DMS53 treated with DMSO at 0.1 percent for 48 hours (cell line): Measurements from ENCODE around the gene RIPK3.
"Not testable (repeated sequence)": the region's sequence is repeated elsewhere in the genome, so short reads cannot be mapped to it uniquely, and the experiment has no call there.

Experiments used
- DNase-seq: peaks from one replicate; lab custom pipeline; 2025; ENCODE audit not compliant: unreplicated experiment; lab: John Stamatoyannopoulos, UW

The RIPK3 gene

DNA sequence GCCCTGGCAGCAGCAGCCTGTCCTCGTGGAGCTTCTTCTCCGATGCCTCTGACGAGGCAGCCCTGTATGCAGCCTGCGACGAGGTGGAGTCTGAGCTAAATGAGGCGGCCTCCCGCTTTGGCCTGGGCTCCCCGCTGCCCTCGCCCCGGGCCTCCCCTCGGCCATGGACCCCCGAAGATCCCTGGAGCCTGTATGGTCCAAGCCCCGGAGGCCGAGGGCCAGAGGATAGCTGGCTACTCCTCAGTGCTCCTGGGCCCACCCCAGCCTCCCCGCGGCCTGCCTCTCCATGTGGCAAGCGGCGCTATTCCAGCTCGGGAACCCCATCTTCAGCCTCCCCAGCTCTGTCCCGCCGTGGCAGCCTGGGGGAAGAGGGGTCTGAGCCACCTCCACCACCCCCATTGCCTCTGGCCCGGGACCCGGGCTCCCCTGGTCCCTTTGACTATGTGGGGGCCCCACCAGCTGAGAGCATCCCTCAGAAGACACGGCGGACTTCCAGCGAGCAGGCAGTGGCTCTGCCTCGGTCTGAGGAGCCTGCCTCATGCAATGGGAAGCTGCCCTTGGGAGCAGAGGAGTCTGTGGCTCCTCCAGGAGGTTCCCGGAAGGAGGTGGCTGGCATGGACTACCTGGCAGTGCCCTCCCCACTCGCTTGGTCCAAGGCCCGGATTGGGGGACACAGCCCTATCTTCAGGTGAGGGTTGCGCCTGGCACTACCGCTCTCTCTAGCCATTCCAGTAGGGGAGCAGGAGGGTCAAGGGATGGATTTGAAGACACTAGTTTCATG, 30.3 kb upstream of the RIPK3 start:
- no peak for DNase-seq

DNA sequence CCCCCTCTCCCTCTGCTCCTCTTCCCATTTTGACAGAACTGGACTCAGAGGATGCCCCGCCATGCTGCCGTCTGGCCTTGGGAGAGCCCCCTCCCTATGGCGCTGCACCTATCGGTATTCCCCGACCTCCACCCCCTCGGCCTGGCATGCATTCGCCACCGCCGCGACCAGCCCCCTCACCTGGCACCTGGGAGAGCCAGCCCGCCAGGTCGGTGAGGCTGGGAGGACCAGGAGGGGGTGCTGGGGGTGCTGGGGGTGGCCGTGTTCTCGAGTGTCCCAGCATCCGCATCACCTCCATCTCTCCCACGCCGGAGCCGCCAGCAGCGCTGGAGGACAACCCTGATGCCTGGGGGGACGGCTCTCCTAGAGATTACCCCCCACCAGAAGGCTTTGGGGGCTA, 29.7 kb upstream of the RIPK3 start:
- no peak for DNase-seq

DNA sequence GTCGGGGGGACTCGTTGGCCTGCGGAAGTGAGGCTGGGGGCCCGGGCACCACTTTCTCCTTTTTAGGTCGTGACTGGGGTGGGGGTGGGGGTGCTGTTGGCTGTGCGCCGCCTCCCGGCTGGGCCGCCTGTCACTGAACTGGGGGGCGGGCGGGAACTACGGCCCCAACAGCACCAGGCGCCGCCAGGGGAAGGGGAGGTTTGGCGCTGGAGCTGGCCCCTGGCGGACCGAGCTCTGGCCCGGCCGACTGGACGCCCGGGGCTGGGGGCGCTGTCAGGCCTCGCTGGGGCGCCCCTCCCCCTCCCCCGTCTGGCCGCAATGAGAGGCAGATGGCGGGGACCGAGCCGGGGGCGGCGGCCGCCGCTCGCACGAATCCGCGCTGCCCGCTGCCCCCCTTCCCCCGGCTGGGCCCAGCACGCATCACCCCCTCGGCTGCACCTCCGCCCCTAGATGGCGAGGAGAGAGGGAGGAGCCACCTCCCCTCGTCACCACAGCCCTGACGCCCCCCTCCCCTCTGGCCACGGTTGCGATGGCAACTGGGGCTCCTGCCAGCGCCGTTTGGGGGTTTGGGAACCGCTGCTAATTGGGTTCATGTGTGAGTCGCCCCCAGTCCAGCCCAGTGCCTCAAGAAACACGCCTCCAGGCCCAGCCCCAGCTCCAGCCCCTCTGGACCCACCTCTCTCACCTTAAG, 28.9 kb upstream of the RIPK3 start:
- DNase-seq, result no peak

DNA sequence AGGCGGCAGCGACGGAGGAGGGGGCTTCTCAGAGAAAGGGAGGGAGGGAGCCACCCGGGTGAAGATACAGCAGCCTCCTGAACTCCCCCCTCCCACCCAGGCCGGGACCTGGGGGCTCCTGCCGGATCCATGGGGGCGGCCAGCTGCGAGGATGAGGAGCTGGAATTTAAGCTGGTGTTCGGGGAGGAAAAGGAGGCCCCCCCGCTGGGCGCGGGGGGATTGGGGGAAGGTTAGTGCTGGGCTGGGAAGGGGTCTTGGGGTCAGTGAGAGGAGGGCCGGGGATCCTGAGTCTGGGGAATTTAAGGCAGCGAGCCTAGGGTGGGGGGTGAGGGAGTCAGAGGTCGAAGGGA, 28.4 kb upstream of the RIPK3 start:
- no peak for DNase-seq

DNA sequence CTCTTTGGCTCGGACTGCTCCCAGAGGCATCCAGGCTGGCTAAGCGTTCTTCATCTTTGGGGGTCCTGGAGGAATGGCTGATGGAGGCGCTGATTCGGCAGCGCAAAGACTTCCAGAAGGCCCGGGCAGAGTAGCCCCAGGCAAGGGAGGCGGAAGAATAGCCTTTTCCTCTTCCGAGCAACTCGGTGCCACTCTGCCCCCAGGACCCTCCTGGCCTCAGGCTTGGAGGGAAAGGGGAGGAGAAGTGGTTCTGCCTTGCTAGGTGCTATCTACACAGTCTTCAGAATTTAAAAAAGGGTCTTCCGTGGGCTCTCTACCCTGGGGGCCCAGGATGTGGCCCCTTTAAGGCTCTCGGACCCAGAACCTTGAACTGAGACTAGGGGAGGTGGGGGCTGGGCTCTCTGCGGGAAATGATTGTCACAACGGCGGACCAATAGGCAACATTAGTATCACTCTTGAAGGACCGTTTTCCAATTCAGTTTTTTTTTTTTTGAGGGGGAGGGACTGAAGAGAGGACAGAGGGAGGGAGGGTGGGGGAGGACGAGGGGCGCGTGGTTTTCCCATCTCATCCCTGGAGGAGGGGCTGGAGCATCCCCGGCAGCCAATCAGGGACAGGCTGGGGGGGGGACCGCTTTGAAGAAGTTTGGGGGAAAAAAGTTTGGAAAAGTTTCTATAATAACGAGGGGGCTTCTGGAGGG, 27.9 kb upstream of the RIPK3 start, which contains the start of gene NFATC4:
NFATC4 (plus strand) TSS at position 671 of the 698 bp plus-strand sequence. CDS start 157 bp downstream, outside the sequence.
- peak; percentile 78 for DNase-seq

DNA sequence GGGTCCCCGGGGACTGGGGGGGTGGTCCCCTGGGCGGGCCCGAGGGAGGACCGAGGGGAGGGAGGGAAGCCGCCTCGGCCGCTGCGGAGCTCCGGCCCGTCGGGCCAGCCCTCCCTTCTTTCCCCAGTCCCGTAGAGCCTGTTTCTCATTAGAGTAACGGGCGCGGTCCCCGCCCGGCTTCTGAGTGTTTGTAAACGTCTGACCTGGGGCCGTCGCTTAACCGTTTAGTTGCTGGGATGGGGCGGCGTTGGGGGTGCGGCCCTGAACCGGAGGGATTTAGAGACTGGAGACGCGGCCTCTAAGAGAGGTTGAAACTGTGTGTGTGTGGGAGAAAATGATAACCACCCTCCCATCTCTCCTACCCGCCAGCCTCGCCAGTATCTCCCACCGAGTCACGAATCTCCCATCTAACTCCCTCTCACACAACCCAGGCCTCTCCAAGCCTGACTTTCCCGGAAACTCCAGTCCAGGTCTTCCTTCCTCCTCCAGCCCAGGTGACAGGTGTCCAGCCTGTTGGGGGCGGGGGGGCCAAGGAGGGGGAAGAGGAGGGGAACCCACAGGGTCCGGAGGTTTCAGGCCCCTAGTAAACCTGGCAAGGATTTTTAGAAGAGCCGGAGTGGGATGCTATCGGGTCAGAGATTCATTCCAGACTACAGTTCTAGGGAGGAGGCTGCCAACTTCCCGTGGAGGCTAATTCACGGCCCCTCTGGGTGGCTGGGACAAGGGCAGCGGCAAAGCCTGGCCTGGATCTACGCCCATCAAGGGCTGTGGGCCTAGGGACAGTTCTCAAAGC, 27.1 kb upstream of the RIPK3 start:
- DNase-seq, result peak; percentile 97

DNA sequence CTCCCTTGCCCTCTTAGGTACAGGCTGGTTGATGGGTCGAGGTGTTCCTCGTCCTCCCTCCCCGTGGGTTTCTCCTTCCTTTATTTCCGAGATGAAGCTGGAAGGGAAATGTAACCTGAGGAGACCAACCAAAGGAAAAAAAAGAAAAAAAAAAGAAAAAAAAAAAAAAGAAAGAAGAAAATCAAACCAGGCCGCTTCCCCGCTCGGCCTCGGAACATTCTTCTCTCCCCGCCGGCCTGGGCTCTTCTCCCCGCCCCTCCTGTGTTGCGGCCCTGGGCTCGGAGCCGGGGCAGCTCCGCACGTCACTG, 26.6 kb upstream of the RIPK3 start:
- no peak for DNase-seq

DNA sequence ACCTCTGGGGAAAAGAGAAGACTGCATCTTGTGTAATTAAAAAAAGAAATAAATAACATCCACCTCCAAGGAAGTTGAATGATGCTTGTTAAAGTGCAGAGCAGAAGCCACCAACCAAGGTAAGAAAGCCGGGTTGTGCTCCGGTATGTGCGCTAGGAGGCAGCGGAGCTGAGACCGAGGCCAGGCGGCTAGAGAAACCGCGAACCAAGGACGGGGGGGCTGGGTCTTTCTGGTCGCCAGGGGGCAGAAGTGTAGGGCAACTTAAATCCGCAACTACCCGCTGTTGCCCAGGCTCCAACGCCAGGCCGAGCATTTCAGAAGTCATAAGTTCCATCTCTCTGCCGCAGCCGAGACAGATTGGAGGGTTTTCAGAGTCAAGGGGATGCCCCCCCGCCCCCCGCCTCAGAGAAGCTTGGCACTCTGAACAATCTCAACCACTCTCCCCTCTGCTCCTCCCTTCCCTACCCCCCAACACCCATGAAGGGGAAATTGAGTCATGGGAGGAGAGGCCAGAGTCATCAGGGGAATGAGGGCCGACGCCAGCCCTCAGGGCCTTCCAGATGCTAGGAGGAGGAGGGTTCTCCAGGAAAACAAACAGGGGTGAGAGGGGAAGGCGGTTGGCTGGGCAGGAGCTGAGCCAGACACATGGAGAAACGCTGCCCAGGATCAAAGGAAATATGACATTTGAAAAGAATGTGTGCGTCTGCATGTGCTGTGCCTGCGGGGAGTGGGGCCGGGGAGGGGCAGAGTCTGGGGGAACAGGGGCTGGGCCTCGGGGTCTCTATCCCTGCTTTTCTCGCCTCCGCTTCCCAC, 26.0 kb upstream of the RIPK3 start:
- peak; percentile 73 for DNase-seq

DNA sequence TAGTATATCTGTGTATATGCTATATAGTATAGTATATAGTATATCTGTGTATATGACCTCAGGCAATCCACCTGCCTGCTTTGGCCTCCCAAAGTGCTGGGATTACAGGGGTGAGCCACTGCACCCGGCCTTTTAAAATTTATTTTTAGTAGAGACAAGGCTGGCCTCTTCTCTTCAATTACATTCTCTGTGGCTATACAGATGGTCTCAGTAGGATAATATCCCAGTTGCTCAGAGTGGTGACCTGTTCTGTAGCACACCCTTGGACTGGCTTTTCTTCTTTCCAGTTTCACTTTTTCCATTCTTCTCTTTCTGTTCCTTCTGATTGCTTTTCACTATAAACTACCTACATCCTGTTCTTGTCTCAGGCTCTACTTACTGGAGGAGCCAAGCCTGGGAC, 25.1 kb upstream of the RIPK3 start:
- DNase-seq, result no peak

DNA sequence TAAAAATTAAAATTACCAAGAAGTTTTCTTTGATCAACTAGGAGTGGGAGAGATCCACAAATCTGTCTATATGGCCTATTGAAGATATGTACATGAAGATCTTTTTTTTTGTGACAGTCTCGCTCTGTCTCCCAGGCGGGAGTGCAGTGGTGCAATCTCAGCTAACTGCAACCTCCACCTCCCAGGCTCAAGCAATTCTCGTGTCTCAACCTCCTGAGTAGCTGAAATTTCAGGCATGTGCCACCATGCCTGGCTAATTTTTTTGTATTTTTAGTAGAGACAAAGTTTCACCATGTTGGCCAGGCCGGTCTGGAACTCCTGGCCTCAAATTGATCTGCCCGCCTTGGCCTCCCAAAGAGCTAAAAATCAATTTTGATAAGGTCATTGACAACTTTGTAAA, 23.6 kb upstream of the RIPK3 start:
- no peak for DNase-seq

DNA sequence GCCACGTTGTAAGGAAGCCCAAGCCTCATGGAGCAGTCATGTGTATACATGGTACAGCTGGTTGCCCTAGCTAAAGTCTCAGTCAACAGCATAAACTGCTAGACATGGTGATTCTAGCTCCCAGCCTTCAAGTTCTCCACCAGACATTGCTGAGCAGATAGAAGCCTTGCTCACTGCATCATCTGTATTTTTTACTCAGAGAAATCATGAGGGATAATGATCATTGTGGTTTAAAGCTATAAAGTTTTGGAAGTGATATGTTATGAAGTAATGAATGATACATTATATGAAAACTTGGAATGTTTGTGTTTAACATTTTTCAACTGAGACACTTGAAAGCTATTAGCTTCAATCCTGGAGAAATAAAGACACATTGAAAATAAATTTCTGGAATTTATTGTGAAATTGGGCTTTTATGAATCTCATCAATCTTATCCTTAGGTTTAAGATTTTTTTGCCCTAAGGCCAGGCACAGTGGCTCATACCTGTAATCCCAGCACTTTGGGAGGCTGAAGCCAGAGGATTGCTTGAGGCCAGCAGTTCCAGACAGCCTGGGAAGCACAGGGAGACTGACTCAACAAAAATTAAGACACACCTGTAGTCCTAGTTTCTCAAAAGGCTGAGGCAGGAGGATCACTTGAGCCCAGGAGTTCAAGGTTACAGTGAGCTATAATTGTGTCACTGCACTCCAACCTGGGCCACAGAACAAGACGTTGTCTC, 22.6 kb upstream of the RIPK3 start:
- DNase-seq, result no peak

DNA sequence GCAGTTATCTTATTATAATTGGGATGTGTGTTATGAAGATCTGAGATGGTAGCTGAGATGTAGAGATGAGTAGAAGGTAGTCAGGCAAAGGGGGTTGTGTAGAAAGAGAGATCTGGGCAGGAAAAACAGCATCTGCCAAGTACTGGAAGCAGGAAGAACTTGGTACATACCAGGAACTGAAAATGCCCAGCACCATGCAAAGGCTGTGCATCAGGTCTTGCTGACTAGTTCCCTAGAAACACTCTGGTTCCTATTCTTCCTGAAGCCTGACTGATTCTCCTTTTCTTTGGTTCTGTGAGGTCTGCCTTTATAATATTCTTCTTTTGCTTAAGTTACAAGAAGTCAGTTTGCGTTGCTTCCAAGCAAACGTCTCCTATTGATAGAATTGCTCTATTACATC, 21.5 kb upstream of the RIPK3 start:
- no peak for DNase-seq

DNA sequence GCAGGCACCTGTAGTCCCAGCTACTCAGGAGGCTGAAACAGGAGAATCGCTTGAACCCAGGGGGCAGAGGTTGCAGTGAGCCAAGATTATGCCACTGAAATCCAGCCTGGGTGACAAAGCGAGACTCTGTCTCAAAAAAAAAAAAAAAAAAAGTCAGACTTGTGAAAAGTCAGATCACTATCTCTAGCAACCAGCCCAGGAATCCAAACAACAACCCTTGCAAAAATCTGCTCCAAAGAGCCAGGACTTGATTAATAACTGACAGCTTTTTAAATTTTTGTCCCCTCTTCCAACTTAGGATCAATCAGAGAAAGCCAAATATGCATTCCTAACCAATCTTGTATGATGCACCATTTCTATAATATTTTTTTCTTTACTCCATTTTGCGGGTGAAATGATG, 20.5 kb upstream of the RIPK3 start:
- DNase-seq, result no peak

DNA sequence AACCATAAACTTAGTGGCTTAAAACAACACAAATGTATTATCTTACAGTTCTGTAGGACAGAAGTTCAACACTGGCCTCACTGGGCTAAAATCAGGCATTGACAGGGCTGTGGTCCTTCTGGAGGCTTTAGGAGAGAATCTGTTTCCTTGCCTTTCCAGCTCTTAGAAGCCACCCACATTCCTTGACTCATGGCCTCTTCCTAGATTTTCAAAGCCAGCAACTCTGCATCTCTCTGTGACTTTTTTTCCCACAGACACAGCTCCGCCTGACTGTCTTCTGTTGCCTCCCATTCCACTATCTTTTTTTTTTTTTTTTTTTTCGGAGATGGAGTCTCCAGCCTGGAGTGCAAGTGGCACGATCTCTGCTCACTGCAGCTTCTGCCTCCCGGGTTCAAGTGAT, 16.4 kb upstream of the RIPK3 start:
- no peak for DNase-seq

DNA sequence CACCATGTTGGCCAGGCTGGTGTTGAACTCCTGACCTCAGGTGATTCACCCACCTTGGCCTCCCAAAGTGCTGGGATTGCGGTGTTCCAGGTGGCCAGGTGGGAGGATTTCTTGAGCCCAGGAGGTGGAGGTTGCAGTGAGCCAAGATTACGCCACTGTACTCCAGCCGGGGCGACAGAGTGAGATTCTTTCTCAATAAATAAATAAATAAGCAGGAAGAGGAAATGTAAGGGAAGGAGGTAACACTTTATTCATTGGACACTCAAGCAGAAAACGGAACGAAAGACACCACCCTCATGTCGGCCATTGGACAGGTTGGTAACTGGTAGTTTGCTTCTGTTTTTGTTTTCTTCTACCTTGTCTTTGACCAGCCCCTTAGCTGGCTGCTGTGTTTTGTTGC, 15.2 kb upstream of the RIPK3 start:
- DNase-seq, result no peak

DNA sequence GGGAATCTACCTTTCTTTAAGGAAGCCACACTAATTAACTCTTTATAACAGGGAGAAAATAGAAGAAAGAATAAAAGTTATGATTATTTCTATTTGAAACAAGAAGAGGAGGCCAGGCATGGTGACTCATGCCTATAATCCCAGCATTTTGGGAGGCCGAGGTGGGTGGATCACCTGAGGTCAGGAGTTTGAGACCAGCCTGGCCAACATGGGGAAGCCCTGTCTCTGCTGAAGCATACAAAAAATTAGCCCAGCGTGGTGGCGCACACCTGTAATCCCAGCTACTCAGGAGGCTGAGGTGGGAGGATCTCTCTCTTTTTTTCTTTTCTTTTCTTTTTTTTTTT, 14.7 kb upstream of the RIPK3 start:
- DNase-seq, result not testable (repeated sequence)

DNA sequence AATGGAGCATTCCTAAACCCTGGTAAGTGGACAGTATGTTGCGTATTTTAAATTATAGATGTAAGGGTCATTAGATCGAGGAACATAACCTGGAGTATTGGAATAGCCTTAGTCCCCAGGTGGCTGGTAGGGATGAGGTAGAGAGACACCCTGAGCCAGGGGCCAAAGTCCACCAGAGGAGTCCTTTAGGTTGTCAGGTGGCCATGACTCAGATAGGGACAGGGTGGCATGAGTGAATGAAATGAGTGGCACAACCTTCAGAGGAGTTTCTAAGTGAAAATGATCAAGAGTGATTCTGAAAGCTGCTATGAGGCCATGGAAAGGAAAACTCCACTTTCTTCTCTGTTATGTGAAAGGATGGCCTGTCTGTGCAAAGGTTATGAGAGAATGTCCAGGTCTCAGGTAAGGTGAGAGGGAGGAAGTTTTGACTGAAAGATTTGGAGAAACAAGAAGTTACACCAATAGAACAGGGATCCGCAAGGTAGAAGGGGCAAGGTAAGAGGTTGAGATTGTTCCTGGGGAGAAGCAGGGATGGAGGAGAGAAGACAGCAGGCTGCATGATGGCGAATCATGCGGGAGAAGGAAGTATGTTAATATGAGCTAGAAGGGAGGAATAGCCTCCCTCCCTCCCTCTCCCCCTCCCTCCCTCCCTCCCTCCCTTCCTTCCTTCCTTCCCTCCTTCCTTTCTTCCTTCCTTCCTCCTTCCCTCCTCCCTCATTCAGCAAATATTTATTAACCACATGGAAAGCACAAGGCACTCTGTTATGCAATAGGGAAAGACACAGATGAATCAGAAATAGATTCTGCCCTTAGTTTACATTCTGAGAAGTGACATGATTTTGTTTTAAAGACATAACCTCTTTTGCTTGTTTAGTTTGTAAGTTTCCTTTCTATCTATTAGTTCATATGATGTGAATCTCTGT, 14.0 kb upstream of the RIPK3 start:
- peak; percentile 82 for DNase-seq

DNA sequence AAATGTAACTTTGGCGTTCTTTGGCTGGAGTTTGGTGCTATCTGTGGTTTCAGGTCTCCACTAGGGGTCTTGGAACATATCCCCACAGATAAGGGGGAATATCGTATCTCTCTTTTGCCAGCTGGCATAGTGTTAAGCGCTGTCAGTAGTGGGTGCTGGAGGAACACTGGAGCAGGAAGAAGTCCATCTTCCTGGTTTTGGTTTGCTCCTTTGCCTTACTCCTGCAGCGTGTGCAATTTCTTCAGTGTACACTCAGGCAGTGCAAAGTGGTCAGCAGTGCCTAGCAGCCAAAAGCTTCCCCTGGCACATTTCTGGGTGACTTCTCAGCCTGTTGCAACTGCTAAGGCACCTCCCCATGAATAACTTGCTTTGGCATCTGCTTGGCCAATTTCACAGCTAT, 11.7 kb upstream of the RIPK3 start:
- DNase-seq, result no peak

DNA sequence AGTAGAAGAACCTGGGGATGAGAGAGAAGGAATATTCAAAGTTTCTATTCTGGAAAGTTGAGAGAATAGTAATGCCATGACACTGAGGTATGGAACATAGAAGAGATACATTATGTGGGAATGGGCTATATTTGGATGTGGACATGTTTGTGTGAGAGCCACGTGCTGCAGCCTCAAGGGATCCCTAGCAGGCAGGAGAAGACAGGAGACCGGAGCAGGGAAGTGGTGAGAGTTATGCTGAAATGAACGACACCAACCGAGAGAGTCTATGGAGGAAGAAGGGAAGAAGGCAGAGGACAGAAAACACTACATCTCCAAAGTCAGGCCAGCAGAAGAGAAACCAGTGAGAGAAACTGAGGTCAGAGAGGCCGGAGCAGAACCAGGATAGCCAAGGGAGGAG, 10.0 kb upstream of the RIPK3 start:
- DNase-seq, result no peak
